Subcutaneous abdominal adipose tissue (tissue), 5 donors: Measurements from ENCODE around the gene GP2.

ENCODE experiments used
- H3K27ac ChIP-seq: one replicate; pipeline ENCODE4 v1.7.0; 2013; ENCODE audit warnings: low read depth, mild to moderate bottlenecking, inconsistent platforms, low read length, moderate library complexity
- H3K27me3 ChIP-seq, 5 donors: one replicate each; pipeline ENCODE4 v1.7.0; 2013; ENCODE audit warnings: low read length in 5 of 5, inconsistent platforms in 1 of 5; ENCODE audit not compliant: control insufficient read depth in 5 of 5, insufficient read depth in 4 of 5
- H3K36me3 ChIP-seq, 5 donors: one replicate each; pipeline ENCODE4 v1.7.0; 2013; ENCODE audit warnings: low read length in 5 of 5; ENCODE audit not compliant: control insufficient read depth in 5 of 5, insufficient read depth in 5 of 5
- H3K4me1 ChIP-seq, 5 donors: one replicate each; pipeline ENCODE4 v1.7.0; 2013; ENCODE audit warnings: low read length in 5 of 5, mild to moderate bottlenecking in 3 of 5, moderate library complexity in 1 of 5; ENCODE audit not compliant: control insufficient read depth in 5 of 5, insufficient read depth in 5 of 5
- H3K4me3 ChIP-seq, 5 donors: one replicate each; pipeline ENCODE4 v1.7.0; 2013; ENCODE audit warnings: low read length in 5 of 5, low read depth in 1 of 5
- H3K9ac ChIP-seq, 5 donors: one replicate each; pipeline ENCODE4 v1.7.0; 2013; ENCODE audit warnings: low read length in 5 of 5, mild to moderate bottlenecking in 4 of 5, moderate library complexity in 3 of 5
- H3K9me3 ChIP-seq, 5 donors: one replicate each; pipeline ENCODE4 v1.7.0; 2013; ENCODE audit warnings: low read length in 5 of 5; ENCODE audit not compliant: control insufficient read depth in 5 of 5
- donor health status: healthy.
- donor health status: healthy.
- donor health status: healthy.
- donor health status: healthy.
- donor health status: healthy.

Gene GP2

GRCh38 chr16:20260215-20261009, 66.9 kb downstream of the GP2 start:
- Histone ChIP-seq H3K27ac (no peak overlapping the region), H3K36me3 (no peaks in the 10 kb centered on the region), H3K4me1 (no peaks in the 10 kb centered on the region), H3K4me3 (no peak overlapping the region), H3K27me3 (peaks cover 0 to 10% (median 2%) of the 10 kb centered on the region in 5 donors), H3K9ac (no peak overlapping the region), H3K9me3 (peaks cover 2 to 10% (median 5%) of the 10 kb centered on the region in 5 donors)
